ENCODE measurements around the gene VN1R2.
"Not testable (repeated sequence)": the region's sequence is repeated elsewhere in the genome, so short reads cannot be mapped to it uniquely, and the experiment has no call there.

VN1R2 gene, protein sequence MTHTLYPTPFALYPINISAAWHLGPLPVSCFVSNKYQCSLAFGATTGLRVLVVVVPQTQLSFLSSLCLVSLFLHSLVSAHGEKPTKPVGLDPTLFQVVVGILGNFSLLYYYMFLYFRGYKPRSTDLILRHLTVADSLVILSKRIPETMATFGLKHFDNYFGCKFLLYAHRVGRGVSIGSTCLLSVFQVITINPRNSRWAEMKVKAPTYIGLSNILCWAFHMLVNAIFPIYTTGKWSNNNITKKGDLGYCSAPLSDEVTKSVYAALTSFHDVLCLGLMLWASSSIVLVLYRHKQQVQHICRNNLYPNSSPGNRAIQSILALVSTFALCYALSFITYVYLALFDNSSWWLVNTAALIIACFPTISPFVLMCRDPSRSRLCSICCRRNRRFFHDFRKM

DNA sequence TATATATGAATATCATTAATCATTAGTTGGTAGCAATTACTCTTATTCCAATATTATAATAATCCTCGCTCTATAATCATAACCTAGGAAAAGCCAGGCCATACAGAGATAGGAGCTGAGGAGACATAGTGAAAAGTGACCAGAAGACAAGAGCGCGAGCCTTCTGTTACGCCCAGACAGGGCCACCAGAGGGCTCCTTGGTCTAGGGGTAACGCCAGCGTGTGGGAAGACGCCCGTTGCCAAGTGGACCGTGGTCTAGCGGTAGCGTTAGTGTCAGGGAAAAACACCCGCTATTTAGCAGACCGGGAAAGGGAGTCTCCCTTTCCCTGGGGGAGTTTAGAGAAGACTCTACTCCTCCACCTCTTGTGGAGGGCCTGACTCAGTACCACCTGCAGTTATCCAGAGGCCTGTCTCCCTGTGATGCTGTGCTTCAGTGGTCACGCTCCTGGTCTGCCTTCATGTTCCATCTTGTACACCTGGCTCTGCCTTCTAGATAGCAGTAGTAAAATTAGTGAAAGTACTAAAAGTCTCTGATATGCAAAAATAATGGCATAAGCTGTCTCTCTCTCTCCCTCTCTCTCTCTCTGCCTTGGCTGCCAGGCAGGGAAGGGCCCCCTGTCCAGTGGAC lies at the start of gene VN1R2:
Gene VN1R2 (plus strand): TSS at position 578 of the 628 bp plus-strand sequence. CDS start 84 bp downstream, outside the sequence.
- not testable (repeated sequence) for DNase-seq

GRCh38 chr19:53211554-53211953 lies 46.5 kb upstream of the VN1R2 start:
- DNase-seq = not testable (repeated sequence)

- no peak for DNase-seq
Observed at GRCh38 chr19:53212703-53213320, 45.3 kb upstream of the VN1R2 start.

- DNase-seq = not testable (repeated sequence)
Observed at GRCh38 chr19:53222716-53223115, 35.4 kb upstream of the VN1R2 start.

DNA sequence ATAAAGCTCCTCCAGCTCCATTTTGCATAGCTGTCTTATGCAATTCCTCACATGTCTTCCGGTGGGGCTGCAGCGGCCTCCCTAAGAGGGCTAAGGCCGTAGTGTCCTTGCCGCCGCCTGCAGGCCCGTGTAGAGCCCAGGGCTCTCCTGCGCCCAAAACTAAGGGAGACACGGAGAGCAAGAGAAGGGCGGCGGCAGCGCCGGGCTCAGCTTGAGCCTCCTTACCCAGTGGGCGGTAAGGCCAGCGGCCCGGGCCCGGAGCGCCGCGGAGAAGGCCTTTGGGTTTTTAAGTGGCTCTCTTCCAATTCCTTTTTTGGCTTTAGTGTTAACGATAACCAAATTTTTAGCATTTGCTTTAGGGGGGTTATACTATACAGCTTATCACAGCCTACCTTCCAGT lies 33.5 kb upstream of the VN1R2 start:
- DNase-seq = no peak

- DNase-seq = no peak
Observed at GRCh38 chr19:53237114-53237777, 20.8 kb upstream of the VN1R2 start.

GRCh38 chr19:53246498-53246897 lies 11.6 kb upstream of the VN1R2 start:
- DNase-seq = no peak

GRCh38 chr19:53254411-53255341 lies 3.4 kb upstream of the VN1R2 start, which contains the start of gene ZNF677:
ZNF677 (minus strand) TSS chr19:53254873; CDS start chr19:53251550, 3,323 bp downstream.
- no peak for DNase-seq

DNA sequence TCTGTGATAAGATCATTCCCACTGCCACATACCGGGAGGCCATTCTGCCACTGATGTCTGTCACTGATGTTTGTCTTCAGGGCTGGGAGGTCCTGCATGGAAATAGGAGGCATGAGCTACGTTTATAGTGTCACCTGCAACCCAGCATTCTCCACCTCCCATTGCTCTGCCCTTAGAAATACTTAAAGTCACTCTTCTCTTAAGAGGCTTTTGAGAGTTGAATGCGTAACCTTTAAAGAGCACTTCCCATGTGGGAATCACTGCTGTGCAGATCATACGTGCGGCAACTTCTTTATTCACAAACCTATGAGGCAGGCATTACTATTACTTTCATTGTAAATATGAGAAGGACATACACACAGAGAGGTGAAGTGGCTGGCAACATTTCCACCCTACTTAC lies 9.5 kb downstream of the VN1R2 start, which contains the start of gene VN1R4:
Gene VN1R4 (minus strand): TSS at position 101 of the 400 bp plus-strand sequence. CDS start 58 bp downstream, at position 43.
- peak; percentile 86 for DNase-seq

DNA sequence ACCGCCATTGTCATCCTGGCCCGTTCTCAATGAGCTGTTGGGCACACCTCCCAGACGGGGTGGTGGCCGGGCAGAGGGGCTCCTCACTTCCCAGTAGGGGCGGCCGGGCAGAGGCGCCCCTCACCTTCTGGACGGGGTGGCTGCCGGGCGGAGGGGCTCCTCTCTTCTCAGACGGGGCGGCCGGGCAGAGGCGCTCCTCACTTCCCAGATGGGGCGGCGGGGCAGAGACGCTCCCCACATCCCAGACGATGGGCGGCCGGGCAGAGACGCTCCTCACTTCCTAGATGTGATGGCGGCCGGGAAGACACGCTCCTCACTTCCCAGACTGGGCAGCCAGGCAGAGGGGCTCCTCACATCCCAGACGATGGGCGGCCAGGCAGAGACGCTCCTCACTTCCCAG lies 11.8 kb downstream of the VN1R2 start:
- not testable (repeated sequence) for DNase-seq

- no peak for DNase-seq
Observed at GRCh38 chr19:53272044-53272443, 14.0 kb downstream of the VN1R2 start.

GRCh38 chr19:53275480-53275879 lies 17.4 kb downstream of the VN1R2 start:
- no peak for DNase-seq

GRCh38 chr19:53281947-53282346 lies 23.9 kb downstream of the VN1R2 start:
- DNase-seq = peak; percentile 29

GRCh38 chr19:53285087-53285486 lies 27.0 kb downstream of the VN1R2 start:
- no peak for DNase-seq

DNA sequence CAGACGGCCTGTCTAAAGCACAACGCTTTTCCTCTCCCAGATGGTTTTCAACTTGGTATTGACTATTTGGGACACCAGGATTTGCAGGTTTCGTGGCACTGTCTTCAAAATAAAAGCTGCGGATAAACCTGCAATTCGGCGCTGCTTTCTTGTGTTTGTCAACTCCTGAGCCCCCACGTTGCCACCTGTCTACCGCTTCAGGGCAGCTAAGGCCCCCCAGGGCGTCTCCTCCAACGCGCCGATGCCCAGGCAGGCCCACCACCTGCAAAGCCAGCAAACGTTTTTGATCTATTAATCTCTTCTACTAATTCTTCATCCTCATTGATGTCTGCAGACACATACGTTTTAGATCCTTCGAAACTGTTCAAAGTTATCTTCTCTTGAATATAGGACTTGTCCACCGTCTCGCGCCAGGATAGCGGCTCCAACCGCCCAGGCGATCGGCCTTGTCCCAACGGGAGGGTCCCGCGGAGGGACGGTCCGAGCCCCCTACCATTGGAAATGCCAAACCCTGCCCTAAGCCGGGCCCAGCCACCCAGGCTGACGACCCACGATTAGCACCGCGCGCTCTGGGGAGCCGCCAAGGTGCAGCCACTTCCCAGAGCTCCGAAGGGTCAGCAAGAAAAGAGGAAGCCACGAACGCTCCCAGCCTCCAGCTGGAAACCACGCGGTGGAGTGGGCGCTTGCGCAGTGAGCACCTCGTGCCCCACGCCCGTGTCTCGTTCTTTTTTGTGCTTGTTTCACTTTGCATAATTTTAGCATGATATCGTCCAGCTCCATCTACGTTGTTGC lies 32.9 kb downstream of the VN1R2 start:
- no peak for DNase-seq

DNA sequence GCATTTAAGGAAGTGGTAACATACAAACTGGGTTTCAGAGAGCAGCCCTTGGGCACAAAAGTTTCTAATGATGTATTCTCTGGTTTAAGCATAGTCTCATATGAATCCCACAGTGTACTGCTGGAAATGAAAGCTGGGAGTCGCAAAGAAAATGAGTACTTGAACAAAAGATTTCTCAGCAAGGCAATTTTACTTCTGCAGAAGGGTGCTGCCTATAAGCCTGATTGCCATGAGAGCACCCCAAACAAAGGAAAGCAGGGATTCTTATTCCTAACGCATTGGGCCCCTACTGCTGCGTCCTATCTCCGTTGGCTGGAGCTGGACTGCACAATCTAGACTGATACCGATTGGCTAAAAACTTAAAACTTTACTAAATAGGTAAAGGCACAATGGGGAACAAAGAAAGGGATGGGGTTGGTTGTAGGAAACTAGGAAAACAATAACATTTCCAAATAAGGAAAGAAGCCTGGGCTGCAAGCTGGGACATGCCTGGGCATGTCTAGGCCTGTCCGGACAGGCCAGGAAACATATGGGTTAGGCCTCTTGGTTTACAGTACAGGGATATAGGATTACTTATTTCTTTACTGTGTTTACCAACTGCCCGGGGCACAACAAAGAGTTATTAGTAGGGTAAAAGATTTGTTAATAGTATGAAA lies 36.8 kb downstream of the VN1R2 start:
- DNase-seq = no peak

GRCh38 chr19:53301341-53301740 lies 43.2 kb downstream of the VN1R2 start:
- not testable (repeated sequence) for DNase-seq

DNA sequence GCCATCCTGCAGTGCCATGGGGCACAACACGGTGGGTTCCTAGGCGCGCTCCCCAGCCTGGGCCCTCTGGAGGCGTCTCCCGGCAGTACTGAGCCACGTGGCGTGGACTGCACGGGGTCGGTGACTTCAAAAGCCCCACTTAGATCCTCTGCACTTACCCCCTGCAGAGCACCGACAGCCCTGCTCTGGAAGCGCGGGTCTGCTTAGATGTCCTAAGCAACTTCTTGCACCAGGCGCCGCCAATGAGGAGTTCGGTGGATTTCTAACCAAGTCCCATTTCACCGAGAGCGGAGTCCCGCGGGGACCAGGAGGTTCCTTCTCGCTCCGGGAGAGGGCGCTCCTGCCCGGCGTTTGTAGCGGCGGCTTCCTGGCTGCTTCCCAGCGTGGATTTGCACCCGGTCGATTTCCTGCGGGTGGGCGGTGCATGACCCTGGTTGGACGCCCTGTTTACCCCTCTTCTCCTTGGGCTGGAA lies 50.3 kb downstream of the VN1R2 start:
- no peak for DNase-seq

Data from NCI-H187 treated with DMSO at 0.1 percent for 48 hours (cell line).